Neuronal stem cell (in vitro differentiated cells): ENCODE results near the gene EVI5L.

ENCODE experiments used
- DNase-seq: peaks from one replicate; pipeline ENCODE4 v3.0.0-alpha.2; 2013; ENCODE audit warnings: low spot score
- H2AFZ ChIP-seq: one replicate; pipeline ENCODE4 v1.6.1; 2013; ENCODE audit warnings: mild to moderate bottlenecking, low read length, inconsistent platforms
- H2AK5ac ChIP-seq: 2 replicates; pipeline ENCODE4 v1.6.1; 2013; ENCODE audit warnings: low read depth, mild to moderate bottlenecking, inconsistent platforms, low read length, moderate library complexity, mixed read lengths
- H2BK120ac ChIP-seq: 2 replicates; pipeline ENCODE4 v1.6.1; 2013; ENCODE audit warnings: low read depth, mild to moderate bottlenecking, inconsistent platforms, low read length, moderate library complexity, mixed read lengths
- H2BK12ac ChIP-seq: one replicate; pipeline ENCODE4 v1.6.1; 2013; ENCODE audit warnings: low read length, inconsistent platforms
- H2BK15ac ChIP-seq: 2 replicates; pipeline ENCODE4 v1.6.1; 2013; ENCODE audit warnings: mild to moderate bottlenecking, low read length, inconsistent platforms, mixed read lengths
- H2BK5ac ChIP-seq: one replicate; pipeline ENCODE4 v1.6.1; 2013; ENCODE audit warnings: inconsistent platforms, mild to moderate bottlenecking, low read length, moderate library complexity
- H3K14ac ChIP-seq: one replicate; pipeline ENCODE4 v1.6.1; 2013; ENCODE audit warnings: low read length, inconsistent platforms
- H3K18ac ChIP-seq: 2 replicates; pipeline ENCODE4 v1.6.1; 2013; ENCODE audit warnings: low read length, inconsistent platforms
- H3K23ac ChIP-seq: 2 replicates; pipeline ENCODE4 v1.6.1; 2013; ENCODE audit warnings: low read depth, mild to moderate bottlenecking, mixed read lengths, low read length, inconsistent platforms; ENCODE audit not compliant: poor library complexity
- H3K27ac ChIP-seq: replicated peaks from 3 replicates; pipeline ENCODE4 v1.5.1; 2013; ENCODE audit warnings: low read length, inconsistent platforms
- H3K27me3 ChIP-seq, 3 experiments: 2 replicates each; pipeline ENCODE4 v1.6.1; 2013; ENCODE audit warnings: low read length in 3 of 3, mild to moderate bottlenecking in 2 of 3, inconsistent platforms in 1 of 3, low read depth in 1 of 3, mixed read lengths in 1 of 3, moderate library complexity in 1 of 3; ENCODE audit not compliant: control insufficient read depth in 3 of 3, insufficient read depth in 3 of 3
- H3K36me3 ChIP-seq, 2 donors: replicated peaks in 1 of 2; 2 replicates each; pipeline ENCODE4 v1.6.1; 2013; ENCODE audit warnings: low read length in 2 of 2; ENCODE audit not compliant: control insufficient read depth in 2 of 2, insufficient read depth in 2 of 2
- H3K4ac ChIP-seq: 2 replicates; pipeline ENCODE4 v1.6.1; 2013; ENCODE audit warnings: inconsistent platforms, mild to moderate bottlenecking, low read length, moderate library complexity
- H3K4me1 ChIP-seq, 2 donors: 1 replicate in 1 of 2; 2 replicates in 1 of 2; pipeline ENCODE4 v1.6.1; 2013; ENCODE audit warnings: low read length in 2 of 2, low read depth in 1 of 2; ENCODE audit not compliant: control insufficient read depth in 2 of 2, insufficient read depth in 1 of 2
- H3K4me2 ChIP-seq: one replicate; pipeline ENCODE4 v1.6.1; 2013; ENCODE audit warnings: mild to moderate bottlenecking, low read length, inconsistent platforms; ENCODE audit not compliant: insufficient read depth, poor library complexity, severe bottlenecking
- H3K4me3 ChIP-seq, 2 donors: 2 replicates each; pipeline ENCODE4 v1.5.1; 2013; ENCODE audit warnings: low read length in 2 of 2, mild to moderate bottlenecking in 2 of 2, inconsistent platforms in 1 of 2, moderate library complexity in 1 of 2
- H3K79me1 ChIP-seq: one replicate; pipeline ENCODE4 v1.6.1; 2013; ENCODE audit warnings: low read depth, mild to moderate bottlenecking, inconsistent platforms, low read length, moderate library complexity
- H3K9ac ChIP-seq: one replicate; pipeline ENCODE4 v1.6.1; 2013; ENCODE audit warnings: mild to moderate bottlenecking, low read depth, low read length, inconsistent platforms; ENCODE audit not compliant: poor library complexity
- H3K9me3 ChIP-seq, 2 donors: replicated peaks in 1 of 2; 2 replicates each; pipeline versions ENCODE3 to v1.6.1; 2013; ENCODE audit warnings: low read length in 2 of 2, mild to moderate bottlenecking in 2 of 2, inconsistent platforms in 1 of 2, low read depth in 1 of 2, mixed read lengths in 1 of 2, moderate library complexity in 1 of 2; ENCODE audit not compliant: control insufficient read depth in 2 of 2, insufficient read depth in 1 of 2
- H4K8ac ChIP-seq: one replicate; pipeline ENCODE4 v1.6.1; 2013; ENCODE audit warnings: low read depth, mild to moderate bottlenecking, inconsistent platforms, low read length, moderate library complexity
- H4K91ac ChIP-seq: one replicate; pipeline ENCODE4 v1.6.1; 2013; ENCODE audit warnings: low read length, low read depth, mild to moderate bottlenecking, inconsistent platforms; ENCODE audit not compliant: poor library complexity
- WGBS, 2 donors: extraction: QIAGEN DNeasy Blood & Tissue Kit; methylation state at CpG; one replicate each; pipeline ENCODE4 v1.1.7; 2013; ENCODE audit warnings: missing lambda C conversion rate in 2 of 2, mixed read lengths in 1 of 2; ENCODE audit not compliant: insufficient read length in 2 of 2, insufficient replicate concordance in 1 of 2; ENCODE audit errors: extremely low coverage in 2 of 2; 5-methylcytosine and 5-hydroxymethylcytosine counted together

Gene EVI5L

DNA sequence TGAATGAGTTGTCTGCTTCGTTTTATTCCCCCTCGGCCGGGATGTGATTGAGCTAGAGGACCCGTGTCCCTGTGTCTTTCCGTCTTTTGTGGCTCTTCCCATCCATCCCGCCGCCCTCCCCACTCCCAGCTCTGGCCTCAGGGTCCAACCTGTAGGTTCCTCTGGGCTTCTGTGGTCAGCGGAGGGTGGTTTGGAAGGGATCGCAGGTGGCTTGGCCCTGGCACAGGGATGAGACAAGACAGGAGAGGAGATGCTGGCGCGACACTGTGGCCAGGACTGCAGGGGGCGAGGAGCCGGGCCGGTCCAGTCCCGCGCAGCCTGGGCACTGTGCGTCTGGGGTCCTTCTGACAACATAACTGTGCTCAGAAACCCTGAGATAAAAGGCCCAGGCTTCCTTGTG is 2.0 kb downstream of the EVI5L start:
- Histone ChIP-seq H2BK5ac (no peak overlapping the region), H3K36me3 (no peaks in the 10 kb centered on the region), H2BK15ac (no peak overlapping the region), H3K79me1 (peaks cover 2% of the 10 kb centered on the region), H3K9me3 (no peaks in the 10 kb centered on the region), H3K4me1 (peaks cover 3 to 5% of the 10 kb centered on the region in 2 donors), H4K8ac (no peak overlapping the region), H3K14ac (no peak overlapping the region), H2BK12ac (no peak overlapping the region), H3K27me3 (peaks cover 0 to 10% (median 0%) of the 10 kb centered on the region in 3 experiments), H4K91ac (no peak overlapping the region), H2AK5ac (no peak overlapping the region), H2BK120ac (no peak overlapping the region), H3K27ac (no peak overlapping the region), H2AFZ (no peak overlapping the region), H3K23ac (no peak overlapping the region), H3K9ac (no peak overlapping the region), H3K4ac (no peak overlapping the region), H3K4me3 (no peak overlapping the region), H3K18ac (no peak overlapping the region), H3K4me2 (no peak overlapping the region)
- DNase-seq, result no peak
- WGBS, 2 donors, result no CpG with 5 or more reads among the region's 17 CpGs

DNA sequence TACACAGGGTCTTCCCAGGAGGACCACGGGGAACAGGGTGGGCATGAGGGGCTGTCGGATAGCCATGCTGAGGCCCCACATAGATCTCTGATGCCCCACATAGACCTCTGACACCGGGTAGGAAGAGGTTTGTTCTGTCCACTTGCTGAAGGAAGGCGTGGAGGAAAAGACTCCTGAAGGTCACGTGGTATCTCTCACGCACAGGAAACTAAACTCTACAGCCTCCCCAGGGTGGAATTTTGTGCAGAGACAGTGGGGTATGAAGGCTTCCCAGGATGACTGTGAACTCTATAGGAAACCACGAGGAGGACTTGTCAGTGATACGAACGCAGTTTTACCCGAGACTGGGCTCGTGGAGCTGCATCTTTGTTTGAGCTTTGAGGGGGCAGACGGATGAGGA is 2.8 kb downstream of the EVI5L start:
- no peak overlapping the region for H2BK120ac ChIP-seq
- no peaks in the 10 kb centered on the region for H3K36me3 ChIP-seq
- peaks cover 2% of the 10 kb centered on the region for H3K79me1 ChIP-seq
- H3K23ac ChIP-seq, result no peak overlapping the region
- no peak overlapping the region for H2BK15ac ChIP-seq
- no peak overlapping the region for H3K9ac ChIP-seq
- H2AK5ac ChIP-seq, result no peak overlapping the region
- no peak overlapping the region for H3K4ac ChIP-seq
- no CpG with 5 or more reads among the region's 12 CpGs for WGBS, 2 donors
- no peak overlapping the region for H2BK5ac ChIP-seq
- H3K14ac ChIP-seq, result no peak overlapping the region
- H3K4me2 ChIP-seq, result no peak overlapping the region
- peaks cover 3 to 5% of the 10 kb centered on the region in 2 donors for H3K4me1 ChIP-seq
- no peak for DNase-seq
- H3K18ac ChIP-seq, result no peak overlapping the region
- no peak overlapping the region for H3K27ac ChIP-seq
- H3K27me3 ChIP-seq, result peaks cover 0 to 4% (median 0%) of the 10 kb centered on the region in 3 experiments
- no peak overlapping the region for H2BK12ac ChIP-seq
- H3K9me3 ChIP-seq, result no peaks in the 10 kb centered on the region
- H4K91ac ChIP-seq, result no peak overlapping the region
- H3K4me3 ChIP-seq, result no peak overlapping the region
- H2AFZ ChIP-seq, result no peak overlapping the region
- no peak overlapping the region for H4K8ac ChIP-seq

DNA sequence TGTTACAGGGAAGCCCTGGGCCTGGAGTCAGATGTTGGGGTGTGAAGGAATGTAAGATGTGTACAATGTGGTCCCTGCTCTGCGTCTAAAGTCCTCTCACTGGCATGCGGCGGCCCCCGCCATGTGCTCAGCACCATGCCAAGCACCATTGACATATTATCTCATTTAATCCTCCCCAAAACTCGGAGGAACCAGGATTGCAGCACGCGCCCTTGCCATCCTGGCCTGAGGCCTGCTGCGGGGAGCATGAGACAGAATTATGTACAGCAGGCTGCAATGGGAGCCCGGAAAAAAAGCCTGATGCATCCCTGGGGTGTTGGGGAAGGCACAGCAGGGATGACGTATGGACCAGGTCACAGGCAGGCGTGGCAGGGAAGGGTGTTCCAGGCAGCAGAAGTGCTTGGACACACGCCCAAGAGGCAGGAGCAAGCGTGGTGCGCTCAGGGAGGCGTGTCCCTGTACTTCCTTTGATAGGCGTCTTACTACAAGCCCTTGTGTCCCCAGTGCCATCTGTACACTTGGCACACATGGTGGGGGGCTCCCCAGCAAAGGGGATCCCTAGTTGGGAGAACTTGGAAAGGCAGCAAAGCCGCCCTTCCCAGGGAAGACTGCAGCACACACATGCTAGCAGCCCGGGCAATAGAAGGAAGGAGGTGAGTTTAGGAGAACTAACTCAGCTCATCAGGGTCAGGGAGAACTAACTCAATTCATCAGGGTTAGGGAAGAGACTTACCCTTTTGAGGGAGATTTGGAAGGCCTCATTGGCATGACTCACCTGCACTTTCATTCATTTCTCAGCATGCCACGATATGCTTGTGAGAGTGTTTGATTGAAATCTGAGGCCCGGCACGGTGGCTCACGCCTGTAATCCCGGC is 3.4 kb downstream of the EVI5L start:
- Histone ChIP-seq H3K4me1 (peaks cover 3 to 5% of the 10 kb centered on the region in 2 donors), H3K27ac (no peak overlapping the region), H3K9me3 (no peaks in the 10 kb centered on the region), H3K4me2 (no peak overlapping the region), H3K79me1 (peaks cover 2% of the 10 kb centered on the region), H3K14ac (no peak overlapping the region), H3K4ac (no peak overlapping the region), H3K36me3 (no peaks in the 10 kb centered on the region), H2BK5ac (no peak overlapping the region), H3K9ac (no peak overlapping the region), H4K91ac (no peak overlapping the region), H2BK12ac (no peak overlapping the region), H3K4me3 (no peak overlapping the region), H2BK15ac (no peak overlapping the region), H2AFZ (no peak overlapping the region), H2BK120ac (no peak overlapping the region), H4K8ac (peak overlapping the region; percentile 56), H3K18ac (no peak overlapping the region), H3K23ac (peak overlapping the region; percentile 34), H2AK5ac (no peak overlapping the region), H3K27me3 (peaks cover 0 to 3% (median 0%) of the 10 kb centered on the region in 3 experiments)
- DNase-seq, result no peak
- no CpG with 5 or more reads among the region's 23 CpGs for WGBS, 2 donors

DNA sequence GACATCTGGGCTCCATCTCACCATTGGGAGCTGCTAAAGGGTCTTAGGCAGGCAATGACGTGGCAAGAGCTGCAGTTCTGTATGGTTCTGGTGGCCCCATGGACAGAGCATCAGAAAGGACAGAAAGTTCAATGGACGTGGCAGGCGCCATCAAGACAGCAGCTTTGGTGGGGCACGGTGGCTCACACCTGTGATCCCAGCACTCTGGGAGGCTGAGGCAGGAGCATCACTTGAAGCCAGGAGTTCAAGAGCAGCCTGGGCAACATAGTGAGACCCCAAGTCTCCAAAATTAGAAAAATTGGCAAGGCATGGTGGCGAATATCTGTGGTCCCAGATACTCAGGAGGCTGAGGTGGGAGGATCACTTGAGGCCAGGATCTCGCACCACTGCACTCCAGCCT is 9.5 kb downstream of the EVI5L start:
- H3K4me3 ChIP-seq, result no peak overlapping the region
- H2BK120ac ChIP-seq, result no peak overlapping the region
- no peak overlapping the region for H3K18ac ChIP-seq
- no CpG with 5 or more reads among the region's 6 CpGs for WGBS, 2 donors
- H3K9me3 ChIP-seq, result peaks cover 0 to 17% of the 10 kb centered on the region in 2 donors
- no peak overlapping the region for H4K8ac ChIP-seq
- H2BK12ac ChIP-seq, result no peak overlapping the region
- H2BK15ac ChIP-seq, result no peak overlapping the region
- no peak overlapping the region for H3K14ac ChIP-seq
- H3K4me1 ChIP-seq, result no peaks in the 10 kb centered on the region
- peak overlapping the region; percentile 45 for H3K23ac ChIP-seq
- no peak overlapping the region for H2AFZ ChIP-seq
- no peak overlapping the region for H3K27ac ChIP-seq
- no peak overlapping the region for H4K91ac ChIP-seq
- no peak overlapping the region for H3K4ac ChIP-seq
- H2BK5ac ChIP-seq, result no peak overlapping the region
- no peak for DNase-seq
- H3K9ac ChIP-seq, result no peak overlapping the region
- no peak overlapping the region for H3K4me2 ChIP-seq
- H3K79me1 ChIP-seq, result peaks cover 2% of the 10 kb centered on the region
- H3K36me3 ChIP-seq, result no peaks in the 10 kb centered on the region
- peaks cover 0 to 3% (median 0%) of the 10 kb centered on the region in 3 experiments for H3K27me3 ChIP-seq
- no peak overlapping the region for H2AK5ac ChIP-seq
